Non-pigmented ciliary epithelial cell (primary cell): ENCODE measurements around the gene ALG13.
"Not testable (repeated sequence)": the region's sequence is repeated elsewhere in the genome, so short reads cannot be mapped to it uniquely, and the experiment has no call there.

ENCODE experiments used
- DNase-seq: peaks from one replicate; pipeline ENCODE4 v3.0.0-alpha.2; 2010; ENCODE audit warnings: low read depth

ALG13 gene

GRCh38 chrX:111759686-111760085 is 78.7 kb downstream of the ALG13 start:
- DNase-seq, result no peak

DNA sequence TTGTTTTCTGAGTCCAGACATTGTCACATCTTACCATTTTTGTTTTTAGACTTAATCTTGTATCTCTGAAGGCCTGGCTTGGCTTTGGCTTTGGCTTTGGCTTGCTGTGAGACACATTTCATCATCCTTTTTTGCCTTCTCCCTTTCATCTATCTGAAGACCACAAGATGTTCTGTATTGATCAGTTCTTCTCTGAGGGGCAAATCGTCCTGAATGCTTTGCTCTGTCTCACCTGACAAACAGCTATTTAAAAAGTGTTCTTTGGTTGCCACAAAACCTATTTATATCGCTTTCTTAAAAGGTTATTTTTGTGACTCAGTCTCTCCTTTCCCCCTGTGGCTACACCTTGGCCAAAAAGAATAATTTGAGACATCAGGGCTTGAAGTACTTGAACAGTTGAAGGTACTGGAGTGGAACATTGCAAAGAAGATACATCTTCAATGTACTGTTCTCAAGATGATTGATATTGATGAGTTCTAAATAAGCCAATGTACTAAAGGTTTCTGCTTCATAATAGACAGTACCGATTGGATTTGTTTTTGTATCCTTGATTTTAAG is 80.7 kb downstream of the ALG13 start:
- no peak for DNase-seq

- no peak for DNase-seq
Observed at GRCh38 chrX:111778591-111778990, 97.6 kb downstream of the ALG13 start.

GRCh38 chrX:111779582-111779981 is 98.6 kb downstream of the ALG13 start:
- DNase-seq, result no peak

- DNase-seq, result no peak
Observed at GRCh38 chrX:111784667-111785066, 103.7 kb downstream of the ALG13 start.

DNA sequence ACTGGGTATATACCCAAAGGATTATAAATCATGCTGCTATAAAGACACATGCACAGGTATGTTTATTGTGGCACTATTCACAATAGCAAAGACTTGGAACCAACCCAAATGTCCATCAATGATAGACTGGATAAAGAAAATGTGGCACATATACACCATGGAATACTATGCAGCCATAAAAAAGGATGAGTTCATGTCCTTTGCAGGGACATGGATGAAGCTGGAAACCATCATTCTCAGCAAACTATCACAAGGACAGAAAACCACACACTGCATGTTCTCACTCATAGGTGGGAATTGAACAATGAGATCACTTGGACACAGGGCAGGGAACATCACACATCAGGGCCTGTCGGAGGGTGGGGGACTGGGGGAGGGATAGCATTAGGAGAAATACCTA is 109.1 kb downstream of the ALG13 start:
- not testable (repeated sequence) for DNase-seq
